Stimulated activated CD4-positive, alpha-beta T cell treated with anti-CD3 and anti-CD28 coated beads, Interleukin-1b, Interleukin-23, amount 100 ng/mL, for 1 hour (primary cell): ENCODE measurements around the gene MEIG1.
"Not testable (repeated sequence)": the region's sequence is repeated elsewhere in the genome, so short reads cannot be mapped to it uniquely, and the experiment has no call there.

Source experiments
- DNase-seq, 2 donors: peaks; one replicate each; pipeline ENCODE4 v3.0.0-alpha.2; 2020; ENCODE audit warnings: low read depth in 2 of 2

MEIG1 gene, protein sequence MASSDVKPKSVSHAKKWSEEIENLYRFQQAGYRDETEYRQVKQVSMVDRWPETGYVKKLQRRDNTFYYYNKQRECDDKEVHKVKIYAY

DNA sequence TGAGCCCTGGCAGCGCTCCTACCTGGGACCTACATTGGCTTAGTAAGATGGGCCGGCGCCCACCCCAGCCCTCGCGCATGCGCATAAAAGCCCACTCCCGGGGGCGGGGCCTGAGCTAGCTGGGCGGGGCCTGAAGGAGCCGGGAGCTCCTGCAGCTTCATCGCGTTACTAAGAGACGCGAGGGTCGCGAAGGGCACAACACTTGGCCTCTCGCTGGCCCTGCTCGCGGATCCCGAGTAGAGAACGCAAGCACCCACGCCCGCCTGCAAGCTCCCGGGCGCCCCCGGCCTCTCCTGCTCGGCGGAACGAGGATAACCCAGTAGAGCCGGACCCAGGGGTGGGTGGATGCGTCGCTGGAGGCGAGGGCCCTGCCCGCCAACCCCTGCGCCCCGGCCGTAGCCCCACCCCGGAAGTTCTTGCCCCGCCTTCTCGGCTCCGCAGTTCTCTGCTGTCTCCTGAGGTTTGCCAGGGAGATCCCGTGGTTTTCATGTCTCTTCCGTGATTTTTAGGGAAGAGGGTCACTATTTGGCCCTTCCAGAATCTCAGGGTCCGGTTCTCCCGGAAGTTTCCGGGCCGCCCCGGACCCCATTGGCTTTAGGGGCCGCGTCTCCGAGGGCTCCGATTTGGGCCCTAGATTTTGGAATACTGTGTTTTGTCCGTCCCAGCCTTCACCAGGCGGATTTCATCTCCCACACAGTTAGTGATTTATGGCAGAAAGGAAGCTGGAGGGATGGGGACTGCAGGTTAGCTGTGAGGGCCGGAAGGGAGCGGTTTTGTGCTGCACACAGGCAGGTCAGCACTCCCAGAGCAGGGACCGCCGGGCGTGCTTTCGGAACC lies at the start of gene MEIG1:
Gene MEIG1, plus strand, starts transcription at position 168 of the 837 bp plus-strand sequence. CDS start 7,081 bp downstream, outside the sequence.
- DNase-seq, result peak; percentile 75 to 97

DNA sequence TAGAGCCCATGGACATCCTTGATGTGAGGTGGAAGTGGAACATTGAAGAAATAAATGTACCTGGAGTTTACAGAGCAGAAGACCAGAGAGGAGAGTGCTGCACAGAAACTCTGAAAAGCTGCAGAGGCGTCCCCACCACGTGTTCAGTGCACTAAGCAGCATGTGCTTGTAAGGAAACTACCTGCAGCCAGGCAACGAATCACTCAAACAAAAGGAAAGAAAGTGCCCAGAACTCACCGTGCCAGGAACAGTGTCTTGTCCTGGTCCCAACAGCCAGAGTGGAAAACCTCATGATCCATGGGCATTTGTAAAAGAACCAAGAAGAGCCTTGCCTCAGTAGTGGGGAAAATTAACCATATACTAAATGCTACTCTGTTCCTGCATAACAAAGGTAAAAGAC lies 48.2 kb upstream of the MEIG1 start:
- DNase-seq, result no peak

DNA sequence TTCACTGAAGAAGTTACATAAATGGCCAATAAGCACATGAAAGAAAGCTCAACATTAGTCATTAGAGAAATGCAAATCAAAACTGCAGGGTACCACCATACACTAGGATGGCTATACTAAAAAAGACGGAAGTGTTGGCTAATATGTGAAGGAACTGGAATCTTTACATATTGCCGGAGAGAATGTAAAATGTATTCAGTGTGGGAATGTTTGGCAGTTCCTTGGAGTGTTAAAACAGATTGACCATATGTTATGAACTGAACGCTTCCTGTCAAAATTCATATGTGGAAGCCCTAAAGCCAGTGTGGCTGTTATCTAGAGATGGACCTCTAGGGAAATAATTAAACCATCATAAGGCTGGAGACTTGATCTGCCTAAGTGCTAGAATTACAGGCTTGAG lies 47.4 kb upstream of the MEIG1 start:
- no peak for DNase-seq

DNA sequence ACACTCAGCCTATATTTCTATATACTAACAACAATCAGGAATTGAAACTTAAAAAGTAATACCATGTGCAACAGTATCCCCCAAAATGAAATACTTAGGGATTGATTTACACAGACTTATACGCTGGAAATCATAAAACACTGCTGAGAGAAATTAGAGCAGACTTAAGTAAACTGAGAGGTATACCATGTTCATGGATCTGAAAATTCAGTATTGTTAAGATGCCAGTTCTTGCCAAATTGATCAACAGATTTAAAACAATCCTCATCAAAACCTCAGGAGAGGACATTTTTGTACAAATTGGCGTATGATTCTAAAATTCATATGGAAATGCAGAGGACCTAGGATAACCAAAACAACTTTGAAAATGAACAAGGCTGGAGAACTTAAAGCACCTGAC lies 42.6 kb upstream of the MEIG1 start:
- DNase-seq, result no peak

DNA sequence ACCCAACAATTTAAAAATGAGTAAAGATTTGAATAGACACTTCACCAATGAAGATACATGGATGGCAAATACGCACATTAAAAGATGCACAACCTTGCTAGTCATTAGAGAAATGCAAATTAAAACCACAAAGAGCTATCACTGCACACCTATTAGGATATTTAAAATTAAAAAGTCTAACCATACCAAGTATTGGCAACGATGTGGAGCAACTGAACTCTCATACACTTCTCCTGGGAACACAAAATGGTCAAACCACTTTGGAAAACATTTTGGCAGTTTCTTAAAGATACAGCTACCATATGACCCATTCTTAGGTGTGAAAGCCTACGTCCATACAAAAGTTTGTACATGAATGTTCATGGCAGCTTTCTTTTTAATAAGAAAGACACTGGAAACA lies 41.4 kb upstream of the MEIG1 start:
- no peak for DNase-seq

DNA sequence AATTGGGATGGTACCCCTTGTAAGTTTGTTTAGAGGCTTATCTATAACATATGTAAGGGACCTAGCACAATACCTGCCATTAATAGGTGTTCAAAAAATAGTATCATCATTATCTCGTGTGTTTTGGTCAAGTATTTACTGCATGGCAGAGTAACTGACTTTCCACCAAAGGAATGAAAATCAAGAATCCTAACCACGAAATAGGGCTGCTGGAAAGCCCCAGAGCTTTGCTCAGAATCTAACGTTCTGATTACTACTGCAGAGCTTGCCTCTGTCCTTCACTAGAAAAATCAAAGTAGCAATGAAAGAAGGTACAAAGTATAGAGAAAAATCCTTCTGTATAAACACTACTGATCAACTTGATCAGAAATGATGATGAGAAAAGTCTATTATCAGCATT lies 40.2 kb upstream of the MEIG1 start:
- DNase-seq, result no peak

DNA sequence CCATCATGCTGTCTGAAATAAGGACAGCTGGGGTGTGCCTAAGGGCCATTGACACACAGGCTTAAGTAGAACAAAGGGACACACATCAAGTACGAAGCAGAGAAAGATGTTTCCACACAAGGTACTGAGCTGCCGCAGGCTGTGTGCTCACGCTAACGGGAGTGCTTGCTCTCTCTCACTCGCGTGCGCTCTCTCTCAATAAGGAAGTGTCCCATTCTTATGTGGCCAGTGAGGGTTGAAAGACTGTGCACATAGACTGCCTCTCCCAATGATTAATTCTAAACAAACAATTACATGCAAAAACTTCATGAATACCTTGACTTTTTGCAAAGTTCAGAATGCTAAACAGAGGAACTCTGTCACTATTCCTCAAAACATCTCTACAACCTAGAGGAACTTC lies 35.2 kb upstream of the MEIG1 start:
- no peak for DNase-seq

DNA sequence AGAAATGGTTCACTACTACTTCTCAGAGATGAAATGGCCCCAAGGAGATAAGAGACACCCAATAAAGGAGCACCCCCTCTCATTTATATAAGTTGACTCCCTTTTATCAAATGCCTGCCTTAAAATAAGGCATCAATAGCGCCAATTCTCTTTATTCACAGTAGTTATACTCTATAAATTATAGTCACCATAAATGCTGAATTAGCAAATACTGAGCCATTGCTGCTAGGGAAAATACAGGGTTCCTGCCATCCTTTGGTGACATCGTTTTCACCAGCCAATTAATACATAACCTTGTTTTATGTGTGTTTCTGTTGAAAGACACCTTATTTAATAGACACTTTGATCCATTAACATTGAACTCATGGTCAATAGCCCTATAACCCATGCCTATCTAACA lies 33.9 kb upstream of the MEIG1 start:
- DNase-seq, result no peak

DNA sequence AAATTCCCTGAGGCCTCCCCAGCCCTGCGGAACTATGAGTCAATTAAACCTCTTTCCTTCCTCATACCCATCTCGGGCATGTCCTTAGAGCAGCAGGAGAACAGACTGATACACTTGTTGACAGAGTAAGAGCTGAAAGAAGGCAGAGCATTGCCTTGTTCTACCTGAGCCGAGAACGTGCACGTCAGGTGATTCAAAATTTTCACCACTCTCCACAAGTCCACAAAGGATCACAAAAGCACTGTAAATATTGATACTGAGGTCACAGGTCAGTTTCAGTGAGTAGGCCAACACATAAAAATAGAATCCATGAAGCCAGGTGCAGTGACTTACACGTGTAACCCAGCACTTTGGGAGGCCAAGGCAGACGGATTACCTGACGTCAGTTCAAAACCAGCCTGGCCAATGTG lies 33.1 kb upstream of the MEIG1 start:
- DNase-seq, result no peak

DNA sequence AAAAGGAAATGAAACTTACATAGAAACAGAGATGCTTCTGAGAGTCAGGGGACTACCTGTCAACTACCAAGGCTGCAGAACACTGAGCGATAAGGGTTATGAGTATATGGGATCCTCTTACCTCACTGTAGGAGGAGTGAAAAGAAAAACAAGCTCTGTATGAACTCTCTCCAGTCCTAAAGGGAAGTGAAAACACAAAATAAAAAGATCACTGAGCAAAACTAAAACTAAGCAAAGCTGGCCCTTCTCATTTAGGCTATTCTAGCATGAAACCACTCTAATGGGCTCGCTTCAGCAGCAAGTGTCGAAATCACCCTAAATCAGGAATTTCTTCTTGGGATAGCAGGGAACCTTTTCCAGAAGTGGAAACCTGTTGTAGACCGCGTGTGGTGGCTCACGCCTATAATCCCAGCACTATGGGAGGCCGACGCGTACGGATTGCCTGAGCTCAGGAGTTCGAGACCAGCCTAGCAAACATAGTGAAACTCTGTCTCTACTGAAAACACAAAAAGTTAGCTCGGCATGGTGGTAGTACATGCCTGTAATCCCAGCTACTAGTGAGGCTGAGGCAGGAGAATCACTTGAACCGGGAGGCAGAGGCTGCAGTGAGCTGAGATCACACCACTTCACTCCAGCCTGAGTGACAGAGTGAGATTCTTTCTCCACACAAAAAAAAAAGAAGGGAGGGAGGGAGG lies 32.3 kb upstream of the MEIG1 start:
- DNase-seq, result no peak

DNA sequence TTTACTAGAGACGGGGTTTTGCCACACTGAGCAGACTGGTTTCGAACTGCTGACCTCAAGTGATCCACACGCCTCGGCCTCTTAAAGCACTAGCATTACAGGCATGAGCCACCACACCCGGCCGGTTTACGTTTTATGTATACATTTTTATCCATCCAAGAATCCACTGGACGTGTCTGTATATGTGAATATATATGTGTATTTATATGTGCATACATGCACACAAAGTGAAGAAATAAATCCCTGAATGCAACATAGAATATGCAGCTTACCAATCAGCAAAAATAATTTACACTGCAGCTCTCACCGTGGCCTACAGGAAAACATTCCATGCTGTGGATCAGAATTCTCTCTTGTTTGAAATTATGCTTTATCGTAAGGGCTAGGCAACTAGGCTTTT lies 28.6 kb upstream of the MEIG1 start:
- DNase-seq, result no peak

DNA sequence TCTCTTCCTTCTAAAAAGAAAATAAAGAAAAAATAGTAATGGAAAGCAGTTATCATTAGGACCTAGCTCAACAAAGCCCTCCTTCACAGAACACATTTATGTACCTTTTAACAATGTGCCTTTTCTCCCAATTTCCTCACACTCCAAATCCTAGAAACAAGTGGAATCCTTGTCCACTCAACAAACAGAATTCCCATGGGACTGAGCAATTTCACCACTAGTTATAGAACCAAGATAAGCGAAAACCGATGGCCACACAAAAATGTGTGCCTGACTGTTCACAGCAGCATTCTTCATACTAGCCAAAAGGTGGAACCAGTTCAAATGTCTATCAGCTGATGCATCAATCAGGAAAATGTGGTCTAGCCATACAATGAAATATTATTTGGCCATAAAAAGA lies 22.6 kb upstream of the MEIG1 start:
- no peak for DNase-seq

DNA sequence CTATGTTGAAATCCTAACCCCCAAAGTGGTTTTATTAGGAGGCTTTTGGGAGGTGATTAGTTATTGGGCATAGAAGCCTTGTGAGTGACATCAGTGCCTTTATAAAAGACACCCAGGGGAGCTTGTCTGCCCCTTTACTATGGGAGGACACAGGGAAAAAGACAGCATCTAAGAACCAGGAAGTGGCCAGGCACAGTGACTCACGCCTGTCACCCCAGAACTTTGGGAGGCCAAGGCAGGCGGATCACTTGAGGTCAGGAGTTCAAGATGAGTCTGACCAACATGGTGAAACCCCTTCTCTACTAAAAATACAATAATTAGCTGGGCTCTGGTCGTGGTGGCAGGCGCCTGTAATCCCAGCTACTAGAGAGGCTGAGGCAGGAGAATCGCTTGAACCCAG lies 20.2 kb upstream of the MEIG1 start:
- not testable (repeated sequence) for DNase-seq

DNA sequence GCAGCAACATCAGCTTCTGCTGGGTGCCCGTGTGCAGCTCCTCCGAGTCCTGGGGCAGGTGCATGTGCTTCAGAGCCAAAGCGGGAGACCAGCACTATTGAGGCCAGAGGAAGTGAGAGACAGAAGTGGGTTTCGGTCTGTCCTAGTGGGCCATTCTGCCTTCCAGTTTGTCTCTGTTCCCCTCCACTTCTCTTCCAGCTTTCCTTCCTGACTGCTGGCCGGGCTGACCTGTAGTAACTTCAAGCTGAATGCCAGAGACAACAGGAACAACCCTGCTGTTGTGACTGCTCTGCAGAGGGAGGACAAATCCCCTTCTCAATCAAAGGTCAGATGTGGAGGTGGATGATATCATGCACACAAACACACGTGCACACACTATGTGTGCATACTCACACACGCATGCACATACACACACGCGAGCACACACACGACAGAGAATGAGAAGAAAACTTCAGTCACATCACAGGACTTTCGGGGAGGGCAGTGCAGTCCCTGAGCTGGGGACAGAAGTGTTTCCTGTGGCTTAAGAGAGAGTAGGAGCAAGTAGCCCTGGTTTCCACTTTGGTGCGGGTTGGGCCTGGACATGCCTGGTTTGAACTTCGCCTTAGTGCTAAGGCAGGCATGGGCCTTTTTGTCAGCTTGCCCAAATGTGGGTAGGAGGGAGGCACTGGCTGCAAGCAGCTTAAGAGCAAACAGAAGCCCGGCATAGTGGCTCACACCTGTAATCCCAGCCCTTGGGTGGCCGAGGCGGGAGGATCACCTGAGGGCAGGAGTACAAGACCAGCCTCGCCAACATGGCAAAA lies 16.8 kb upstream of the MEIG1 start:
- DNase-seq, result not testable (repeated sequence)

DNA sequence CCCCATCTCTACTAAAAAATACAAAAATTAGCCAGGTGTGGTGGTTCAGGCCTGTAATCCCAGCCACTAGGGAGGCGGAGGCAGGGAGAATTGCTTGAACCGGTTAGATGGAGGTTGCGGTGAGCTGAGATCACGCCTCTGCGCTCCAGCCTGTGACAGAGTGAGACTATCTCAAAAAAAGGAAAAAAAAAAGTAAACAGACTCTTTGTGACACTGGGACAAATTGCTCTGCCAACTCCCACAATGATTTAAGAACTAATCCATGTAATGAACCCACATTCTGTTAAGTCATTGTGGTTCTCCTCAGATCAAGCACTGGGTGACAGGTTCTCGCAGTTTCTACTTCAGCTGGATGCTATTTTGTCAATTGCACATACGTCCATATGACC lies 16.2 kb upstream of the MEIG1 start:
- DNase-seq, result not testable (repeated sequence)

DNA sequence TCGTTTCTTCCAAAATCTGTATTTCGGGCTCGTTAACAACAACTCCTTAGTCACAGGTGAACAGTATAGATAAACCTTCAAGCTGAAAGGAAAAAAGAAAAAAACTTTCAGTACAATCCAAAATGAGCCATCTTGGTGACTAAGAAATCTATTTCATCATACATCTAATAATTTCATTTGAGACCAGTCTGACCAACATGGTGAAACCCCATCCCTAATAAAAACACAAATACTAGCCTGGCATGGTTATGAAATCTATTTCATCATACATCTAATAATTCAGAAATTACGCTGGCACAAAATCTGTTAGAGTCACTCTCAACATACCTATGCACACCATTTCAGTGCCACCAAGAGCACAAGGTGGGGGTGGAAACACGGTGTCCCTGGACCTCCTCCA lies 14.1 kb upstream of the MEIG1 start:
- DNase-seq, result no peak

DNA sequence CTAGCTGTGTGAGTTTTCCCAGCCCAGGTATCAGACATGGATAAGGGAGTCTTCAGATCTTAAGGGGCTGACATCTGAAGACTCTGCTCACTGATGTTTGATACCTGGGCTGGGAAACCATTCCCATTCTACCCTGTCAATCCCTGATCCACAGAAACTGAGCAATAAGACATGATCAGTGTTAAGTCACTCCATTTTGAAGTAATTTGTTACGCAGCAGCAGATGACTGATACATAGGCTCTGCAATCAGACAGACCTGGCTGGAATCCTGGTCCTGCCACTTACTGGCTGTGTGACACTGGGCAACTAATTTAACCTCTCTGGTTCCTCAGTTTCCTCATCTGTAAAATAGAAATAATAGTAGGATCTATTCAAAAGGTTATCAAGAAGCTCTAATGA lies 11.9 kb upstream of the MEIG1 start:
- DNase-seq, result no peak

DNA sequence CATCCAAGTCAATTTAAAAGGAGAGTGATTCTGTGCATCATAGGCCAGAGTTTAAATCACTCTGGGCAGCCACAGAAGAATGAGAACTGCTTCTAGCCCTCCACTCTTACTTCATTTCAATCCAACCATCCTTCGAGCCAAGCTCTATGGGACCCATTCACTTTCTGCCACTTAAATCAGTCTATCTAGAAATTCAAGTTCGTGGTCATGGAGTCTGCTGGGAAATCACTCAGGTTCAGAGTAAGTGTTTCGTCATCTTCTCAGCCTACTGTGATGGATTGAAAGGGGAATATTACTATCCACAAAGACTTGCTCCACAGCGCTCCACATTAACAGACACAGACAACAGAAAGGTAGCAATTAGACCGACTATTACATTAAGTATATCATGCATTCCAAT lies 9.9 kb upstream of the MEIG1 start:
- no peak for DNase-seq

DNA sequence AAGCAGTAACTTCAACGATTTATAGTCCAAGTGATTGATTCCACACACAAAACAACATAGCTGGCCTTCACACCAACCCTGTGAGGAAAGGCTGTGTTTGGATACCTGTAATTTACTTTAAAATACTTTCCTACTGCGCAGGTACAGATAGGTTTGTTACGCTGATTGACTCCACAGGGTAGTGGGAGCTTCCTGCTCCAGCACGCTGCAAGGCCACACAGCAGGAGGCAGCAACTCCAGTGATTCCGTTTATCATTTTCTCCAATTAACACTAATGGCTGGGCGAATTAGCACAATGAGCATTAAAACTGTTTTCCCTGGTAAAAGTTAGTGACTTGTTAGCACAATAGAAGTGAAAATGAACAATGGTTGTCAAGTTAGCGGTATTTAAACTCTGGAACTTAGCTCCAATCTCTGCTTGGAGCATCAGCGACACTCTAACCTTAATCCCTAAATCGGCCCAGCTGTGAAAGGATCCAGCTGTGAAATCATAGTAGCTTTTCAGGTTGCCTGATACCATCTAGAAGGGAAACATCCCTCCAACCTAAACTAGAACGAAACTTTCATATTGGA lies 6.3 kb upstream of the MEIG1 start:
- DNase-seq, result no peak

DNA sequence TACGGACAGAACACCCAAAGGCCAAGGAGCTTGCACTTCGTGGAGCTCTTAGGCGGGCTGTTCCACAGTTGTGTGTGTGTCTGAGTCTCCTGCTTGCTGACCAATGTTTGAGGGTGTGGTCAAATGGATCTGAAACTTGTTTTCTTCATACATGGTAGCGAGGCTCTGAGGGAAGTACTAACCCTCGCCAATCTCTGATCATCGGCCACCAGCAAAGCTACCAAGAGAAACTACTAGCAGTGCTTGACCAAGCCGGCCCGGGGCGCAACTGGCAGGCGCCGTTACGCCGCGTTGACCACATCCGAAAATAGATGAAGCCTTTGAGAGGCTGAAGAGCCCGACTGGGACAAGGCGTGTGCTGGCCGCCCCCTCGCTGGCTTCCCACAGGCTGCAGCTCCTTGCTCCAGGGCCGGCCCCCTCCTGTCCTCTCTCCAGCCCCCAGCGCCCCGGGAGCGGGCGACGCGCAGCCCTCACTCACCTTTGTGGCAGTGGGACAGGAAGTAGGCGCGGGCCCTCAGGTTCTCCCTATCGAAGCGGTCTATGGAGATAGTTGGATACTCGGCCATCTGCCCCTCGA lies 5.7 kb upstream of the MEIG1 start:
- DNase-seq, result no peak

DNA sequence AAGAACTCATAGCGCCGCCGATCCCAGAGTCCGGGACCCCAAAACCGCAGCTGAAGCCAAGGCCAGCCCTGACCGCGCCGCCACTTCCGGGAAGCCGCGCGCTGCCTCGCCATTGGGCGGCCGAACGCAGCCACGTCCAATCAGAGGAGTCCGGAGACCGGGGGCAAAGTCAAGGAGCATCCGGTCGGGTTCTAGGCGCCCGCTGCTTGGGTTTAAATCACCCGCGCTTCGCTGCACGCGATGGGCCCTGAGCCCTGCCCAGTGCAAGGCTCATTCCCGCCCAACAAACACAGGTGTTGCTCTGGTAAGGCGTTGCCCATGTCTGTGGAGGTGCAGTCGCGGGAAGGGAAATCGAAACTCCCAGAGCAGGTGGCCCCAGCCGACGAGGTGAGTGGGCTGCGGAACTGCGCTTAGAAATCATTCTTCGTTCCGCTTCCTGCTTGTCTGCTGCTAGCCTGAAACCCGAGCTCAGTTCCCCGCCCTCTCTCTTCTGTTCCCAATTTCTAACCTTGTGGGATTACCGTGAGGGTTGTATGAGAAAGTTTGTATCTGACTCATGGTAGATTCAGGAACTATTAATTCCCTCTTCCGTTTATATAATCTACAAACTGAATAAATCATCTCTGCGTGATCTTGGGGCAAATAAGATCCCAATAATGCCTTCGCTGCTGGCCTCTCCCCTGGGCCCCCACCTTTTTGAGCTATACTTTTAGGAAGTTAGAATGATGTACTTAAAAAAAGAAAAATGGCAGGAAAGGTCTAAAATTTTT lies 5.0 kb upstream of the MEIG1 start, which contains the start of gene DCLRE1C:
Gene DCLRE1C, minus strand, starts transcription at position 96 of the 770 bp plus-strand sequence. Its CDS starts 86 bp downstream, at position 10.
- peak; percentile 58 to 68 for DNase-seq
